Spleen (tissue), 7 donors: ENCODE data around the gene DYSF.

Experiments
- POLR2A ChIP-seq, 3 donors: fragments of 450-650 bp; IDR thresholded peaks; one replicate each; pipeline ENCODE4 v1.5.1; 2017; ENCODE audit warnings: antibody characterized with exemption in 3 of 3, mild to moderate bottlenecking in 1 of 3
- POLR2AphosphoS5 ChIP-seq, 3 donors: sonication (generic); formaldehyde crosslinking; IDR thresholded peaks; one replicate each; pipeline ENCODE4 v1.5.1; 2017; ENCODE audit warnings: antibody characterized with exemption in 3 of 3
- TF ChIP-seq, protein P1 (sequence below), 11 experiments: fragments of 200-600 bp in 7 of 11; fragments of 450-650 bp in 4 of 11; sonication (generic) in 4 of 11; IDR thresholded peaks in 8 of 11; conservative IDR thresholded peaks in 3 of 11; 1 replicate in 7 of 11; 2 replicates in 4 of 11; pipeline versions ENCODE4 v1.4.0 to v1.8.0; 2016 to 2021; ENCODE audit warnings: antibody characterized with exemption in 11 of 11, inconsistent platforms in 4 of 11, mild to moderate bottlenecking in 1 of 11
- donor health status: DM: no; HTN: no; CAD: no; lungs with moderate emphysema.
- donor health status: DM: no; HTN: no; CAD: no.
- donor health status: DM: no; HTN: no; CAD: no.

DNA sequence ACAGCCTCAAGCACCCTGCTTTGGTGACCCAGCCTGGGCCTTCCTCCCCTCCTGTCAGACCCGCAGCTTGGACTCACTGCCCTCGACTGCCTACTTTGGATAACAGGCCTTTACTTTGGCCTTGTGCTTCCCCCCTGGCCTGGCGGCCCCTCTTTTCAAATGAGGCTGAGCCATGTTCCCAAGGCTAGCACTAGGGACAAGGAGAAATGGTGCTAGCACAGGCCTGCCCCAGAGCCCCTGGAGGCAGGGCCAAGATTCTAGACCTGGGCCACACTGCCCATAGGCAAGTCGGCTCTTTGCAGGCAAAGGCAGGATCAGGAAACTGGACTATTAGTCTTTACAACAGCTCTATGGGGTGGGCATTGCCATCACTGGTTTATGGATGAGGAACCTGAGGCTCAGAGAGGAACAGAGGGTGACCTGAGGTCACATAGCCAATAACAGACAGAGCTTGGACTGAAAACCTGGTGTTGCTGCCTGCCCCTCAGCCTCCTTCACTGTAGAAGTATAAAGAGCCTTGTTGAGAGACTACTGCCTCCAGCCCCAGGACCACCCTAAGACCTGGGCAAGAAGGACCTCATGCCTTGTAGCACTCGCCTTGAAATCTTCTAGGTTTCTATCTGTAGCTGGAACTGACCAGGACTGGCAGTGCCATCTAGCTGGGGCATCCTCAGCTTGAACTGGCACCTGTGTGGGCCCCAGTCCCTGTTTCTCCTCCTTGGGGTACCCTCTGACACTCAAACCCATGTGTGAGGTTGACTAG is 266.3 kb downstream of the DYSF start:
- TF ChIP-seq POLR2AphosphoS5 (IDR thresholded peaks at IDR 0.05) (no peak), POLR2A (IDR thresholded peaks at IDR 0.05) (no peak)
- TF ChIP-seq, protein P1, sequence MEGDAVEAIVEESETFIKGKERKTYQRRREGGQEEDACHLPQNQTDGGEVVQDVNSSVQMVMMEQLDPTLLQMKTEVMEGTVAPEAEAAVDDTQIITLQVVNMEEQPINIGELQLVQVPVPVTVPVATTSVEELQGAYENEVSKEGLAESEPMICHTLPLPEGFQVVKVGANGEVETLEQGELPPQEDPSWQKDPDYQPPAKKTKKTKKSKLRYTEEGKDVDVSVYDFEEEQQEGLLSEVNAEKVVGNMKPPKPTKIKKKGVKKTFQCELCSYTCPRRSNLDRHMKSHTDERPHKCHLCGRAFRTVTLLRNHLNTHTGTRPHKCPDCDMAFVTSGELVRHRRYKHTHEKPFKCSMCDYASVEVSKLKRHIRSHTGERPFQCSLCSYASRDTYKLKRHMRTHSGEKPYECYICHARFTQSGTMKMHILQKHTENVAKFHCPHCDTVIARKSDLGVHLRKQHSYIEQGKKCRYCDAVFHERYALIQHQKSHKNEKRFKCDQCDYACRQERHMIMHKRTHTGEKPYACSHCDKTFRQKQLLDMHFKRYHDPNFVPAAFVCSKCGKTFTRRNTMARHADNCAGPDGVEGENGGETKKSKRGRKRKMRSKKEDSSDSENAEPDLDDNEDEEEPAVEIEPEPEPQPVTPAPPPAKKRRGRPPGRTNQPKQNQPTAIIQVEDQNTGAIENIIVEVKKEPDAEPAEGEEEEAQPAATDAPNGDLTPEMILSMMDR (IDR thresholded peaks at IDR 0.05 in 8 of 11, conservative IDR thresholded peaks at IDR 0.05 in 3 of 11), result no peak
